H1 (cell line): ENCODE measurements around the gene CCDC12. TPM values are rescaled to one million over a fixed set of nuclear protein-coding genes. Genes with fewer than 3 reads are reported as not detected.

Experiments
- CTCF ChIA-PET: fragments of 300-600 bp; sonication (Branson Sonifier 250); formaldehyde crosslinking; loops from one replicate; lab custom pipeline; 2021; ENCODE audit not compliant: partially characterized antibody; lab: Charles Lee
- POLR2A ChIA-PET: fragments of 300-600 bp; sonication (Branson Sonifier 250); formaldehyde crosslinking; loops from one replicate; lab custom pipeline; 2021; ENCODE audit warnings: inconsistent platforms; ENCODE audit not compliant: partially characterized antibody; lab: Charles Lee
- DNase-seq, 2 experiments: peaks; one replicate each; pipeline versions ENCODE4 v3.0.0 to v3.0.0-alpha.2; 2010 to 2022; ENCODE audit warnings: low spot score in 2 of 2, low read depth in 1 of 2, mixed read lengths in 1 of 2
- FAIRE-seq: peaks from 2 replicates; lab custom pipeline; 2011; peaks lifted over from hg19 to GRCh38; lab: Jason Lieb, UNC
- H2AFZ ChIP-seq: 2 replicates; pipeline ENCODE4 v1.8.1; 2012; ENCODE audit warnings: low read length, inconsistent platforms
- H2AK5ac ChIP-seq: 2 replicates; pipeline ENCODE4 v1.6.1; 2013; ENCODE audit warnings: low read depth, low read length
- H2BK120ac ChIP-seq: replicated peaks from 2 replicates; pipeline ENCODE3; 2013; ENCODE audit warnings: low read depth, low read length, inconsistent platforms
- H2BK12ac ChIP-seq: 2 replicates; pipeline ENCODE4 v1.6.1; 2013; ENCODE audit warnings: low read depth, low read length
- H2BK15ac ChIP-seq: 2 replicates; pipeline ENCODE4 v1.6.1; 2013; ENCODE audit warnings: low read length
- H2BK20ac ChIP-seq: 2 replicates; pipeline ENCODE4 v1.6.1; 2013; ENCODE audit warnings: low read length
- H2BK5ac ChIP-seq: 2 replicates; pipeline ENCODE4 v1.6.1; 2013; ENCODE audit warnings: low read depth, low read length
- H3K14ac ChIP-seq: 2 replicates; pipeline ENCODE4 v1.6.1; 2013; ENCODE audit warnings: inconsistent platforms; ENCODE audit not compliant: insufficient read length
- H3K18ac ChIP-seq: 2 replicates; pipeline ENCODE4 v1.6.1; 2013; ENCODE audit warnings: low read length; ENCODE audit errors: extremely low read depth
- H3K23ac ChIP-seq: 2 replicates; pipeline ENCODE4 v1.6.1; 2013; ENCODE audit warnings: inconsistent platforms; ENCODE audit not compliant: insufficient read length
- H3K23me2 ChIP-seq: 2 replicates; pipeline ENCODE4 v1.6.1; 2013; ENCODE audit warnings: low read depth, low read length
- H3K27ac ChIP-seq: 2 replicates; pipeline ENCODE4 v1.6.1; 2011; ENCODE audit warnings: low read depth, low read length, inconsistent platforms
- H3K27me3 ChIP-seq, 4 experiments: replicated peaks in 1 of 4; 1 replicate in 1 of 4; 2 replicates in 3 of 4; pipeline versions ENCODE4 v1.6.1 to v1.8.1; 2011 to 2013; ENCODE audit warnings: low read length in 3 of 4, mild to moderate bottlenecking in 3 of 4, inconsistent platforms in 2 of 4, mixed read lengths in 2 of 4, moderate library complexity in 1 of 4; ENCODE audit not compliant: control insufficient read depth in 3 of 4, insufficient read depth in 3 of 4; ENCODE audit errors: extremely low read depth in 1 of 4
- H3K36me3 ChIP-seq, 4 experiments: 2 replicates each; pipeline versions ENCODE4 v1.6.1 to v1.8.1; 2011 to 2013; ENCODE audit warnings: mild to moderate bottlenecking in 4 of 4, low read length in 3 of 4, moderate library complexity in 2 of 4, control low read depth in 1 of 4, inconsistent platforms in 1 of 4; ENCODE audit not compliant: insufficient read depth in 4 of 4, control insufficient read depth in 2 of 4
- H3K4ac ChIP-seq: replicated peaks from 2 replicates; pipeline ENCODE3; 2013; ENCODE audit warnings: low read length, low read depth, mixed read lengths, inconsistent platforms; ENCODE audit not compliant: insufficient read length
- H3K4me1 ChIP-seq, 4 experiments: replicated peaks in 1 of 4; 1 replicate in 1 of 4; 2 replicates in 3 of 4; pipeline versions ENCODE4 v1.6.1 to v1.8.1; 2011 to 2013; ENCODE audit warnings: low read length in 3 of 4, inconsistent platforms in 2 of 4, mixed read lengths in 1 of 4; ENCODE audit not compliant: insufficient read depth in 4 of 4, control insufficient read depth in 3 of 4
- H3K4me2 ChIP-seq, 2 experiments: 2 replicates each; pipeline versions ENCODE4 v1.6.1 to v1.8.1; 2011 to 2013; ENCODE audit warnings: low read depth in 2 of 2, low read length in 2 of 2, control low read depth in 1 of 2, inconsistent platforms in 1 of 2, mild to moderate bottlenecking in 1 of 2; ENCODE audit not compliant: insufficient read depth in 1 of 2
- H3K4me3 ChIP-seq, 4 experiments: fragments of 200-600, 300-600 bp in 1 of 4; sonication (generic), shearing (Covaris generic), sonication (Bioruptor Twin) in 1 of 4; 2 replicates each; pipeline versions ENCODE4 v1.5.1 to v1.8.1; 2011 to 2016; ENCODE audit warnings: low read length in 4 of 4, low read depth in 3 of 4, control low read depth in 2 of 4, inconsistent platforms in 2 of 4, mild to moderate bottlenecking in 2 of 4, mixed read lengths in 1 of 4, moderate library complexity in 1 of 4; ENCODE audit not compliant: insufficient read depth in 2 of 4; ENCODE audit errors: extremely low read depth in 1 of 4
- H3K56ac ChIP-seq: replicated peaks from 2 replicates; pipeline ENCODE3; 2013; ENCODE audit warnings: low read depth, mild to moderate bottlenecking, mixed read lengths, low read length, inconsistent platforms; ENCODE audit not compliant: insufficient read length
- H3K79me1 ChIP-seq: 2 replicates; pipeline ENCODE4 v1.6.1; 2013; ENCODE audit warnings: low read depth, low read length, control low read depth
- H3K79me2 ChIP-seq, 2 experiments: 2 replicates each; pipeline versions ENCODE4 v1.6.1 to v1.8.1; 2012 to 2013; ENCODE audit warnings: low read length in 2 of 2, mild to moderate bottlenecking in 2 of 2, inconsistent platforms in 1 of 2; ENCODE audit not compliant: insufficient read depth in 2 of 2, control insufficient read depth in 1 of 2
- H3K9ac ChIP-seq, 4 experiments: replicated peaks in 1 of 4; 1 replicate in 1 of 4; 2 replicates in 3 of 4; pipeline versions ENCODE4 v1.6.1 to v1.8.1; 2011 to 2013; ENCODE audit warnings: low read depth in 3 of 4, low read length in 3 of 4, control low read depth in 2 of 4, mild to moderate bottlenecking in 2 of 4, moderate library complexity in 2 of 4, inconsistent platforms in 1 of 4; ENCODE audit errors: extremely low read depth in 1 of 4
- H3K9me3 ChIP-seq, 2 experiments: 2 replicates each; pipeline versions ENCODE4 v1.6.1 to v1.8.1; 2012 to 2013; ENCODE audit warnings: mild to moderate bottlenecking in 2 of 2, moderate library complexity in 2 of 2, control low read depth in 1 of 2, inconsistent platforms in 1 of 2, low read depth in 1 of 2, low read length in 1 of 2, mixed read lengths in 1 of 2; ENCODE audit not compliant: insufficient read depth in 2 of 2
- H4K20me1 ChIP-seq, 2 experiments: replicated peaks in 1 of 2; 2 replicates each; pipeline versions ENCODE3 to v1.8.1; 2011 to 2013; ENCODE audit warnings: inconsistent platforms in 2 of 2, low read length in 2 of 2, mild to moderate bottlenecking in 1 of 2; ENCODE audit not compliant: insufficient read depth in 2 of 2, control insufficient read depth in 1 of 2
- H4K5ac ChIP-seq: 2 replicates; pipeline ENCODE4 v1.6.1; 2013; ENCODE audit warnings: low read length, low read depth, mixed read lengths, inconsistent platforms; ENCODE audit not compliant: insufficient read length
- H4K8ac ChIP-seq: 2 replicates; pipeline ENCODE4 v1.8.0; 2013; ENCODE audit warnings: mild to moderate bottlenecking, moderate library complexity, low read length, inconsistent platforms; ENCODE audit not compliant: insufficient read depth; ENCODE audit errors: extremely low read depth
- H4K91ac ChIP-seq: replicated peaks from 2 replicates; pipeline ENCODE3; 2013; ENCODE audit warnings: low read length, mixed read lengths, inconsistent platforms; ENCODE audit not compliant: insufficient read length
- CTBP2 ChIP-seq: IDR thresholded peaks from 2 replicates; pipeline ENCODE4 v1.7.0; 2011; ENCODE audit warnings: borderline replicate concordance, mild to moderate bottlenecking, moderate library complexity, mixed read lengths, low read length; ENCODE audit not compliant: insufficient read depth, insufficient read length
- KDM4A ChIP-seq: IDR thresholded peaks from one replicate; pipeline ENCODE4 v1.7.1; 2012; ENCODE audit warnings: low read depth, mild to moderate bottlenecking, moderate library complexity, low read length, inconsistent platforms; ENCODE audit not compliant: severe bottlenecking
- RNF2 ChIP-seq: fragments of 200-900, 300-1000 bp; sonication (generic); IDR thresholded peaks from 2 replicates; pipeline ENCODE4 v1.7.1; 2016; ENCODE audit warnings: borderline replicate concordance, low read depth, mild to moderate bottlenecking, antibody characterized with exemption, low read length; ENCODE audit not compliant: poor library complexity, severe bottlenecking; ENCODE audit errors: missing control alignments
- WGBS, 2 experiments: shearing (Covaris generic) in 1 of 2; methylation state at CpG; one replicate each; pipeline versions ENCODE4 v1.1.6 to v1.1.7; 2013 to 2015; ENCODE audit warnings: low lambda C conversion rate in 2 of 2, mixed read lengths in 2 of 2, inconsistent platforms in 1 of 2, low coverage in 1 of 2, missing lambda C conversion rate in 1 of 2; ENCODE audit not compliant: insufficient replicate concordance in 2 of 2, insufficient coverage in 1 of 2, insufficient read length in 1 of 2; ENCODE audit errors: extremely low coverage in 1 of 2, missing lambda C conversion rate in 1 of 2; 5-methylcytosine and 5-hydroxymethylcytosine counted together
- polyA plus RNA-seq, 7 experiments: library from polyadenylated mRNA; depleted of rRNA in 3 of 7; stranded (reverse) in 5 of 7; unstranded in 2 of 7; fragments of >200 nt in 5 of 7; fragments of 200-250 nt in 2 of 7; gene quantifications; 1 replicate in 5 of 7; 2 replicates in 1 of 7; 4 replicates in 1 of 7; pipeline versions ENCODE4 v1.2.1 to v1.2.3, GENCODE V29; 2011 to 2013; ENCODE audit warnings: missing spikeins in 2 of 7, mixed read lengths in 2 of 7
- total RNA-seq: library from RNA; stranded (reverse); fragmentation: NEBNext Ultra II Directional; extraction: Animal tissue kit (Norgen Biotek cat#: 25700); gene quantifications from 2 replicates; pipeline ENCODE4 v1.2.1, GENCODE V29; 2021

CCDC12 gene
- total and polyA plus RNA-seq, 2 of the 8 experiments (the other 6 are each of a cell fraction or from before 2014, with no cell fraction given) = 29.5 to 41.3 TPM

GRCh38 chr3:46910166-46910760 is 66.3 kb downstream of the CCDC12 start:
- no peaks in the 10 kb centered on the region; a peak in 2 of 7 replicates for H3K27me3 ChIP-seq
- no peak overlapping the region for H3K14ac ChIP-seq
- H2BK15ac ChIP-seq = no peak overlapping the region; the same call in 1 of the 2 replicates
- no peak overlapping the region for H2BK20ac ChIP-seq
- H4K91ac ChIP-seq = no peak overlapping the region
- no peak for FAIRE-seq
- H4K20me1 ChIP-seq = peaks cover 0 to 5% of the 10 kb centered on the region in 2 experiments
- H3K56ac ChIP-seq = no peak overlapping the region
- H3K23ac ChIP-seq = no peak overlapping the region
- no peak overlapping the region for H2BK5ac ChIP-seq
- no peak overlapping the region for H2BK120ac ChIP-seq
- whole genome bisulfite sequencing, 2 experiments = 90% methylated on average over 6 of the region's 6 CpGs; no CpG with 5 or more reads in 1 of the 2 experiments
- H3K4me3 ChIP-seq = no peak overlapping the region
- H3K9me3 ChIP-seq = no peaks in the 10 kb centered on the region
- no peak overlapping the region for H4K5ac ChIP-seq
- CTCF ChIA-PET = interaction anchor here (0.7 to 4.2 kb wide), 45 partner anchors 9 to 593 kb away, joined by 3 to 28 read pairs (median 5); partner anchors contain the start of gene PTH1R
- no peaks in the 10 kb centered on the region; the same call in 1 of the 2 replicates for H3K79me1 ChIP-seq
- H2AFZ ChIP-seq = no peak overlapping the region
- no peak for TF ChIP-seq KDM4A
- no peak for TF ChIP-seq CTBP2
- TF ChIP-seq RNF2 = no peak
- TF ChIP-seq, all 59 proteins: peak for 0
- Histone ChIP-seq H3K4ac (no peak overlapping the region), H2BK12ac (0 out of 2 replicates have a peak overlapping the region, but pooled peaks have one; percentile 1), H3K4me1 (peaks cover 0 to 3% (median 1%) of the 10 kb centered on the region in 4 experiments; a peak in 2 of 7 replicates), H4K8ac (no peak overlapping the region), H3K9ac (no peak overlapping the region), H3K79me2 (no peaks in the 10 kb centered on the region), H3K18ac (no peak overlapping the region), H3K36me3 (no peaks in the 10 kb centered on the region), H3K4me2 (no peak overlapping the region), H3K27ac (no peak overlapping the region), H2AK5ac (no peak overlapping the region), H3K23me2 (no peaks in the 10 kb centered on the region; the same call in 1 of the 2 replicates)
- POLR2A ChIA-PET = interaction anchor here (1.4 to 1.5 kb wide), 2 partner anchors 9 to 13 kb away, joined by 3 read pairs; no protein-coding TSS in a partner anchor
- no peak for DNase-seq
